ENCODE results near the gene H1-8.

H1-8 gene

GRCh38 chr3:129596194-129597086 lies 53.5 kb downstream of the H1-8 start:
- DNase-seq, result no peak

GRCh38 chr3:129597087-129597999 lies 54.4 kb downstream of the H1-8 start:
- DNase-seq, result no peak

DNA sequence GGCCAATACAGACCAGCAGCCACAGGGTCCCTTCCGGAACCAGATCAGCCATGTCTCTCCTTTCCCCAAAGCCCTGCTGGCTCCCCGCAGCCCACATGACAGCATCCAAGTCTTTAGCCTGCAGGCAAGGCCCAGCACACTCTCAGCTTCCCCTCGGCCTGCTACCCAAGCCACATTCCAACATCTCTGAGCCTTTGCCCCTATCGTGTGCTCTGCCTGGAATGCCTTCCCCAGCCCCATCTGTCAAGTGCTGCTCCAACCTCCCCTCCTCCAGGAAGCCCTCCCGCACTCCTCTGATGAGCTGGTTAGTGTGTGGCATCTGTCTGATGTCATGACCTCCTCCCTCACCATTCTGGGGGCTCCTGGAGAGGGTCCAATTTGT lies 55.0 kb downstream of the H1-8 start:
- no peak for DNase-seq

DNA sequence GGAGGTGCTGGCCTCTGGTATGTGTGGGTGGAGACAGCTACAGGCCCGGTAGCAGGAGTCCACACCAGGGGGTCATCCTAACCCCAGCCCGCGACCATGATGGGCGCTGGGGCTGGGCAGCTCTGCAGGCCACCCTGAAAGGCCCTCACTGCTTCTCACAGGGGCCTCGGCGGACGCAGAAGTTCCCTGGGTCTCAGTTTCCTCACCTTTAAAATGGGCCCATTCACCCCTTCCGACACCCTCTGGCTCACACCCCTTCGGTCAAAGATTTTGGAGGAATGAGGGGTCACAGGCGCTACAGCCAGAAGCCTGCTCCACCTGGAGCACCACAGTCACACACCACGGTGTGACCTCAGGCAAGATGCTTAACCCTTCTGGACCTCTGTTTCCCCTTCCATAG lies 55.5 kb downstream of the H1-8 start:
- DNase-seq, result no peak

DNA sequence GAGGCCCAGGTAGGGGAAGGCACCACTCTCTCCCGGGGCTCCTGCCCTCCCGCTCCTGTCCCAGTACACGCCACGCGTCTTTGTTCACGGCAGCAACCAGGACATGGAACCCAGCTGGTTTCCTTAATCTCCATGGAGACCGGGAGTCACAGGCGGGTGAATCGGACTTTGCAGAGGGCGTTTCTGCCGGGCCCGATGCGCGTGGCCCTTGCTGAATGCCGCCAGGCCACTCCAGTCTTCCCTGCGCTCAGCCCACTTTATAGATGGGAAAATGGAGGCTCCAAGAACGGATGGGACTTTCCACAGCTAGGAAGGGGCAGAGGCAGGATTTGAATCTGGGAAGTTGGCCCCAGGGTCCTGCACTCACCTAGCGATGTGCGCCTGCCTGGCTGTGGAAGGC lies 56.1 kb downstream of the H1-8 start:
- DNase-seq, result no peak

DNA sequence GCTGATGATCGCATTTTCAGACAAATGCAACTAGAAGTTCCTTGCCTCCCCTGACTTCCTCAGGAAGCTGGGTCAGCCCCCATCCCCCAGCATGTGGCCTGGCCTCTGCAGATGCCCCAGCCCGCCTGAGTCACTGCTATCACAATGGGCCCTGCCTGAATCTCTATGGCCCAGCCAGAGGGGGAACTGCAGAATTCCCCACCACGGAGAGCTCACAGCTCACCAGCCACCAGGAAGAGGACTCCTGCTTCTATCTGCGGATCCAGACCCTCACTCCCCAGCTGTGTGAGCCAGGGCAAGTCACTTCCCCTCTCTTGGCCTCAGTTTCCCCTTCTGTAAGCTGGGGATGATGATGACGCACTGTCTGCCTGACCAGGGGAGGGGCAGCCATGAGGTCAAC lies 56.6 kb downstream of the H1-8 start:
- no peak for DNase-seq

GRCh38 chr3:129600348-129600747 lies 57.4 kb downstream of the H1-8 start:
- no peak for DNase-seq

Data from activated T-cell treated with anti-CD3 and anti-CD28 coated beads, Interleukin-2, amount 50 U/mL, for 48 hours (primary cell).